Skeletal muscle satellite cell (primary cell): Measurements from ENCODE around the gene CTSA.
"Not testable (repeated sequence)": the region's sequence is repeated elsewhere in the genome, so short reads cannot be mapped to it uniquely, and the experiment has no call there.

Experiments used
- H3K27me3 ChIP-seq: 2 replicates; pipeline ENCODE4 v1.7.0; 2013; ENCODE audit warnings: low read length; ENCODE audit not compliant: control insufficient read depth, insufficient read depth
- H3K36me3 ChIP-seq: 2 replicates; pipeline ENCODE4 v1.7.0; 2013; ENCODE audit warnings: mild to moderate bottlenecking, control low read depth, low read length; ENCODE audit not compliant: insufficient read depth
- H3K4me1 ChIP-seq: 2 replicates; pipeline ENCODE4 v1.7.0; 2013; ENCODE audit warnings: low read length; ENCODE audit not compliant: control insufficient read depth, insufficient read depth
- H3K4me2 ChIP-seq: 2 replicates; pipeline ENCODE4 v1.7.0; 2013; ENCODE audit warnings: mild to moderate bottlenecking, low read length
- H3K4me3 ChIP-seq: 2 replicates; pipeline ENCODE4 v1.7.0; 2013; ENCODE audit warnings: low read length
- H3K9ac ChIP-seq: 2 replicates; pipeline ENCODE4 v1.7.0; 2013; ENCODE audit warnings: mild to moderate bottlenecking, low read depth, low read length, moderate library complexity
- H3K9me3 ChIP-seq: replicated peaks from 2 replicates; pipeline ENCODE4 v1.7.0; 2013; ENCODE audit warnings: mild to moderate bottlenecking, control low read depth, low read length

Gene CTSA

DNA sequence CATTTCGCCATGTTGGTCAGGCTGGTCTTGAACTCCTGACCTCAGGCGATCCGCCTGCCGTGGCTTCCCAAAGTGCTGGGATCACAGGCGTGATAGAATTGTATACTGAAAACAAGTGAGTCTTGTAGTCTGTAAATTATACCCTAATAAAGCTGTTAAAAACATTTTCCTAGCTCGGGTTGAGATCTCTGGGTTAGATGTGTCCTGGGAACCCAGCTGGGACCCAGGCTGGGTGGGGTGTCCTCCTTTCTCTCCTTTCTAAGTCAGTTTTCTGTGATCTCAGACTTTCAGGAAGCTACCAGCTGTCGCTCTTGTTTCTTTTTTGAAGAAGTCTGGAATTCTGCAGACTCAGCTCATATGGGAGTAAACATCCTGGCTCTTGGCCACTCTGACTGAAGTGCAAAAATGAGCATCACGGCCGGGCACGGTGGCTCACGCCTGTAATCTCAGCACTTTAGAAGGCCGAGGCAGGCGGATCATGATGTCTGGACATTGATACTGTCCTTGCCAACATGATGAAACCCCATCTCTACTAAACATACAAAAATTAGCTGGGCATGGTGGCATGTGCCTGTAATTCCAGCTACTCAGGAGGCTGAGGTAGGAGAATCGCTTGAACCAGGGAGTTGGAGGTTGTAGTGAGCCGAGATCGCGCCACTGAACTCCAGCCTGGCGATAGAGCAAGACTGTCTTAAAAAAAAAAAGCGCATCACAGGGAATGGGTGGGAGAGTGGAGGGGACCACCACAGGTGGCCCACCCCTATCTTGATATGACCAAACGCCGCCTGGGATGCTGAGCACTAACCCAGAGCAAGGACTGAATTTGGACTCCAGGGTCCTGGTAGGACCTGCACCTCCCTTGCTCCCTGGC is 33.5 kb downstream of the CTSA start:
- H3K27me3 ChIP-seq, result no peaks in the 10 kb centered on the region
- H3K36me3 ChIP-seq, result no peaks in the 10 kb centered on the region
- H3K4me1 ChIP-seq, result peaks cover 19% of the 10 kb centered on the region
- H3K9me3 ChIP-seq, result no peaks in the 10 kb centered on the region
- no peak overlapping the region for H3K4me3 ChIP-seq
- H3K9ac ChIP-seq, result peak overlapping the region; percentile 10
- H3K4me2 ChIP-seq, result peak overlapping the region; percentile 32

DNA sequence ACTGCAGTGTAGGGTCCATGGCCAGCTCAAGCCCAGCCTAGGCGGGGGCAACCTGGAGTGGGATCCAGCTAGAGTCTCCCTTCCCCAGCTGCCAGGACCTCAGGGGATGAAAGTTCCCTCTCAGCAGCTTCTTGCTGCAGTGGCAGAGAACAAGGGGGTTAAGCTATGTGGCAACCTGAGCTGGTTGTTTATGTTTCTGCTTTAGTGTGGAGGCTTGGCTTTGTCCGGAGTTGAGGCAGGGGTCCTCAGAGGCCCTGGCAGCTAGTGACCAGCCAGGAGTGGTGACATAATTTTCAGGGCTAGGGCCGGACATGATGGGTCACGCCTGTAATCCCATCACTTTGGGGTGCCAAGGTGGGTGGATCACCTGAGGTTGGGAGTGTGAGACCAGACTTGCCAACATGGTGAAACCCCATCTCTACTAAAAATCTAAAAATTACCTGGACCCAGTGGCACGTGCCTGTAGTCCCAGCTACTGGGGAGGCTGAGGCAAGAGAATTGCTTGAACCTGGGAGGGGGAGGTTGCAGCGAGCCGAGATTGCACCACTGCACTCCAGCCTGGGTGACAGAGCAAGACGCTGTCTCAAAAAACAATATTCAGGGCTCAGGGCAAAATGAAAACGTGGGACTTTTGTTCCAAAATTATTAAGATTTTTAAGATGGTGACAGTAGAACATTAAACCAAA is 34.8 kb downstream of the CTSA start:
- Histone ChIP-seq H3K9me3 (no peaks in the 10 kb centered on the region), H3K4me3 (no peak overlapping the region), H3K9ac (no peak overlapping the region), H3K36me3 (no peaks in the 10 kb centered on the region), H3K27me3 (no peaks in the 10 kb centered on the region), H3K4me2 (no peak overlapping the region), H3K4me1 (peaks cover 8% of the 10 kb centered on the region)

DNA sequence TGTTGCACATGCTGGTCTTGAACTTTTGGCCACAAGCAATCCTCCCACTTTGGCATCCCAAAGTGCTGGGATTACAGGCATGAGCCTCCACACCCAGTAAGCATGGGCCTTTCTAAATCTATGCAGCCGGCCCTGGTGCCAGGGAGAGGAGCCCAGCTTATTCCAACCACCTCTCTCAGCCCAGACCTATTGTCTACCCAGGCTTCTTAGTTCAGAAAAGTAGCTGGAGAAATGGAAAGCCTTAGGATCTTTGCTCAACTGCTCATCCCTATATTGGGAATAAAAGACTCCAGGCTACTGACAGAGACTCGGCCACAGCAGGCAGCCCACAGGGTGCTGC is 35.6 kb downstream of the CTSA start:
- peaks cover 8% of the 10 kb centered on the region for H3K4me1 ChIP-seq
- H3K27me3 ChIP-seq, result no peaks in the 10 kb centered on the region
- no peak overlapping the region for H3K4me2 ChIP-seq
- H3K9me3 ChIP-seq, result no peaks in the 10 kb centered on the region
- no peak overlapping the region for H3K9ac ChIP-seq
- H3K4me3 ChIP-seq, result no peak overlapping the region
- H3K36me3 ChIP-seq, result no peaks in the 10 kb centered on the region

DNA sequence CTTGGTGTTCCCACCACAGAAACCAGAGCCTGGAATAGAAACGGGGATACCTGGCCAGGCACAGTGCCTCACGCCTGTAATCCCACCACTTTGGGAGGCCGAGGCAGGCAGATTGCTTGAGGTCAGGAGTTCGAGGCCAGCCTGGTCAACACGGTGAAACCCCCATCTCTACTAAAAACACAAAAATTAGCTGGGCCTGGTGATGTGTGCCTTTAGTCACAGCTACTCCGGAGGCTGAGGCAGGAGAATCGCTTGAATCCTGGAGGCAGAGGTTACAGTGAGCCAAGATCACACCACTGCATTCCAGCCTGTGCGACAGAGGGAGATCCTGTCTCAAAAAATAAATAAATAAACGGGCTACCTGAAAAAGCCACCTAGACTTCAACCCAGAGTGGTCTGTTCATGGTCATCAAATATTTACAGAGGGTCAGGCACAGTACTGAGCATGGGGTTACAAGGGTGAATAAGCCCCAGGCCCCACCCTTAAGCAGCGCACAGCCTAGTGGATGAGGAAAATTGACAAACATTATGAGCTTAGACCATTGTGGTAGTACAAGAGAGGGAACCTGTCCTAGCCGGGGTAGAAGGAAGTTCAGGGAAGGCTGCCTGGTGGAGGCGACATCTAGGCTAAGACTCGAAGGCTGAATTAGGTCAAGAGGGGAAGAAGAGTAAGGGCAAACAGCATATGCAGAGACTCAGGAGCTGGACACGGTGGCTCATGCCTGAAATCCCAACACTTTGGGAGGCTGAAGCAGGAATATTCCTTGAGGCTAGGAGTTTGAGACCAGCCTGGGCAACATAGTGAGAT is 36.1 kb downstream of the CTSA start:
- Histone ChIP-seq H3K4me3 (no peak overlapping the region), H3K4me2 (no peak overlapping the region), H3K9ac (no peak overlapping the region), H3K9me3 (no peaks in the 10 kb centered on the region), H3K36me3 (no peaks in the 10 kb centered on the region), H3K27me3 (no peaks in the 10 kb centered on the region), H3K4me1 (peaks cover 8% of the 10 kb centered on the region)

DNA sequence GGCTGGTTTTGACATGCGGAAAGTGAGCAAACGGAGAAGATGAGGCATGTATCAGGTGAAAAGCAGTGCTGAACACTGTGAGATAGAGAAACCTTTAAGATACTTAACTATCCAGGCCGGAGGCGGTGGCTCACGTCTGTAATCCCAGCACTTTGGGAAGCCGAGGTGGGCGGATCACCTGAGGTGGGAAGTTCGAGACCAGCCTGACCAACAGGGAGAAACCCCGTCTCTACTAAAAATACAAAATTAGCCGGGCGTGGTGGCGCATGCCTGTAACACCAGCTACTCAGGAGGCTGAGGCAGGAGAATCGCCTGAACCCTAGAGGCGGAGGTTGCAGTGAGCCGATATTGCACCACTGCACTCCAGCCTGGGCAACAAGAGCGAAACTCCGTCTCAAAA is 40.5 kb downstream of the CTSA start:
- H3K27me3 ChIP-seq, H3K36me3 ChIP-seq, H3K9ac ChIP-seq, H3K4me2 ChIP-seq, H3K9me3 ChIP-seq, H3K4me1 ChIP-seq, H3K4me3 ChIP-seq: not testable (repeated sequence)

DNA sequence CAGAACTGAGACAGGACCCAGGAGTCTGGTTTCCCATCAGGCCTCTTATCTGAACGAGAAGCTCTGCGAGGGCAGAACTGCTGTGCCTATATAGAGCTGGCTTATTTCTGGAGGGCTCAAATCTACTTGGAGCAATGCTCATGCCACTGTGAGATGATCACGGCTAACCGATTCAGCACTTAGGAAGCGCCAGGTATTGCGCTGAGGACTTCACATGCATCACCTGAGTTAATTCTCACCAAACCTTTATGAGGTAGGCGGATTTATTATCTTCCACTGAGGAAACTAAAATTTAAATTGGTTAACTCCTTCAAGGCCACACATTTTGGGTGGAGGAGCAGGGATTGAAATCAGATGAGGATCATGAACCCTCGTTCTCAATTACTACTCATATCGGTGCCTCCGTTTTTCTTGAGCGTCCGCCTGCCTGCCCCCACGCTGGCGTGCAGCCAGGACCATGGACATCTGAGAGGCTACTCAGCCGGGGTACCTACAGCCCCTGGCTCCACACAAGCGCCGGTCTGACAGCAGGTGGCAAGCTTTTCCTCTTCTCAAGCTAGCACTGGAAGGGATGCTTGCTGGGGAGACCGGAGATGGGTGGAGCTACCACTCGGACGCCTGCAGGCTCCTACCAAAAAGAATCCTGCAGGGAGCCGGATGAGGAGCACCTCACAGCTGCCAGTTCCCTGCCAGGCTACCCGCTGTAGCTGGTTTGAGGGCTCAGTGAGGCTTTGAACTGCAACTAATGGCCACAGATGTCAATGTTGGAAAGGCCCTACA is 42.3 kb downstream of the CTSA start:
- peak overlapping the region; percentile 93 for H3K4me2 ChIP-seq
- H3K9me3 ChIP-seq, result no peaks in the 10 kb centered on the region
- H3K4me1 ChIP-seq, result peaks cover 17% of the 10 kb centered on the region
- H3K4me3 ChIP-seq, result peak overlapping the region; percentile 100
- peaks cover 7% of the 10 kb centered on the region for H3K36me3 ChIP-seq
- peak overlapping the region; percentile 100 for H3K9ac ChIP-seq
- H3K27me3 ChIP-seq, result no peaks in the 10 kb centered on the region

DNA sequence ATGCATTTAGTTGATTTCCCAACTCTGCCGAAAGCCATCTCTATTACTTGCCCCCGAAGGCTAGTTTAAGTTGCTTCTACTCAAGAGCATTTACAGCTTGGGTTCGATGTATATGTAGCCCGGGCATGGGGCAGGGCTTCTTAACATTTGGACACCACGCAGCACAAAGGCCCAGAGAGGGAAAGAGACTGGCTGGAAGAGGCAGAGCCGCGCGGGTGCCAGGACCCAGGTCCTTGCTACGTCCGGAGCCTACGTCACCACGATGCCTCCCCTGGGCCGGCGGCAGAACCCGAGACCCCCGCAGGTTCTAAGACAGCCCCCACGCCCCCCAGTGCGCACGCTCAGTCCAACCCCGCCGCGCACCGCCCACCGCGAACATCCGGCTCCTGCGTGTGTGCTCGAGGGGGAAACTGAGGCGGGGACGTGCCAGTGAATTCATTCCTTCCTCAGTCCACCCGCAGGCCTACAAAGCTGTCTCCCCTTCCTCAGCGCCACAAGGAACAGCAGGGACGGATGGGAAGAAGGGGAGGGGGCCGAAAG is 43.0 kb downstream of the CTSA start:
- Histone ChIP-seq H3K9me3 (no peaks in the 10 kb centered on the region), H3K4me1 (peaks cover 17% of the 10 kb centered on the region), H3K4me3 (peak overlapping the region; percentile 100), H3K36me3 (peaks cover 13% of the 10 kb centered on the region), H3K27me3 (no peaks in the 10 kb centered on the region), H3K4me2 (peak overlapping the region; percentile 93), H3K9ac (peak overlapping the region; percentile 100)

DNA sequence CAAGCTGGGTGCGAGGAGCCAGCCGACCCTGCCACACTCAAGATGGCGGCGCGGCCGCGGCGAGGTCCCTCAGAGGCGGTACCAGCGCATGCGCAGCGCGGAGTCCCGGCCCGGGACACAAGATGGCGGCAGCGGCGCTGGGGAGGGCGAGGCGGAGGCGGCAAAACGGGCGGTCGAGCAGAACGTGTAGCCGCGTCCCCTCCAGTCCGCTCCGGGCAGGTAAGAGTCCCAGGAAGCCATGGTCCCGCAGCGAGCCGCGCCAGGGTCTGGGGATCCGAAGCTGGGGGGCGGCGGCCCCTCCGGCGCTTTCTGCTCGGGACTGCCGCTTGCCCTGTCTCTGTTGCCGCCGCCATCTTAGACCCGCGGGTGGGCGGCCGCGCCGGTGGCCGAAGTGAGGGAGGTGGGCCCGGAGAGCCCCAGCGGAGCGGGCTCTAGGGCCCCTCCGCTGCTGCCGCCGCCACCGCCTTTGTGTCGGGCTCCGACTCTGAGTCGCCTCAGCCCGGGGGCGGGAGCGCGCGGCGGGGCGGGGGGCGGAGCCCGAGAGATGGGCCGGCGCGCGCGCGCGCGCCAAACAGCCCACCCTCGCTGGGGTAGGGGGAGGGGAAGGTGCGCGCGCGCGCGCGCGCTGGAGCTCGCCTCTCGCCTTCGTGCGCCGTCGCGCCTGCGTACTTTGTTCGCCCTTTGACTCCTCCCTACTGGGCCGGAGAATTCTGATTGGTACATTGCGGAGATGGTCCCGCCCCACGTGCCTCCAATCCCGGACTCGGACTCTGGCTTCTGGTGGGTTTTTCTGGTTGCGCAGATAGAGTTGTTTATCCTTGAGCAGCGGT is 43.7 kb downstream of the CTSA start, which contains the start of gene PCIF1:
TSS of gene PCIF1 (plus strand) at position 98 of the 830 bp plus-strand sequence. CDS start 4,317 bp downstream, outside the sequence.
- peaks cover 20% of the 10 kb centered on the region for H3K36me3 ChIP-seq
- H3K4me2 ChIP-seq, result peak within 1 kb of the TSS; percentile 93
- no peaks in the 10 kb centered on the region for H3K9me3 ChIP-seq
- H3K27me3 ChIP-seq, result no peaks in the 10 kb centered on the region
- peak within 1 kb of the TSS; percentile 100 for H3K4me3 ChIP-seq
- peak within 1 kb of the TSS; percentile 100 for H3K9ac ChIP-seq
- H3K4me1 ChIP-seq, result peaks cover 17% of the 10 kb centered on the region

DNA sequence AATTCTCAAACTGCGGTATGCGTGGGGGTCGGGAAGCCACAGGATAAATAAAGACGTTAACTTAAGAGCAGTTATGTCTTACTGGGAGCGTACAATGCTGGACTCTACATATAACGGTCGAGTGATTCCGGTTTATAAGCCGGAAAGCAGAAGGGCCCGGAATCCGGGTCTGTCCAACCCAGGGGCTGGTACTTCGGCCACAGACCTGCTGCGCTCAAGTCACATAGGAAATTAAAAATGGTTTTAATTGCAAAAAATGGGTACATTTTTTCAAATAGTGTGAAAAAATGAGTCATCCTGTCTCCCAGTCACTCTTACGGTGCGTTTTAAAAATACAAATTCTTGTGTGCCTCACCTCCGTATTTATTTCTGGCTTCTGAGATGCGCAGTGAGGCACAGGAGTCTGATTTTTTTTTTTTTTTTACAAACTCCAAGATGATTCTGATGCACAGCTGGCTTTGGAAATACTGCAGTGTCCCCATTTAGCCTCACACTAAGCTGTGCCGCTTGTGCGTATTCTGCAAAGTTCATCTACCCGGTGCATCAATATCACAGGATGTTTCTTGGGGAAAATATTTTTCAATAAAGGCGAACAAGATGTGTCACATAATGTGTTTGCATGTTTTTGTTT is 44.4 kb downstream of the CTSA start:
- peak overlapping the region; percentile 84 for H3K4me2 ChIP-seq
- H3K4me1 ChIP-seq, result peaks cover 17% of the 10 kb centered on the region
- H3K9me3 ChIP-seq, result no peaks in the 10 kb centered on the region
- H3K4me3 ChIP-seq, result peak overlapping the region; percentile 100
- peak overlapping the region; percentile 100 for H3K9ac ChIP-seq
- peaks cover 24% of the 10 kb centered on the region for H3K36me3 ChIP-seq
- no peaks in the 10 kb centered on the region for H3K27me3 ChIP-seq

DNA sequence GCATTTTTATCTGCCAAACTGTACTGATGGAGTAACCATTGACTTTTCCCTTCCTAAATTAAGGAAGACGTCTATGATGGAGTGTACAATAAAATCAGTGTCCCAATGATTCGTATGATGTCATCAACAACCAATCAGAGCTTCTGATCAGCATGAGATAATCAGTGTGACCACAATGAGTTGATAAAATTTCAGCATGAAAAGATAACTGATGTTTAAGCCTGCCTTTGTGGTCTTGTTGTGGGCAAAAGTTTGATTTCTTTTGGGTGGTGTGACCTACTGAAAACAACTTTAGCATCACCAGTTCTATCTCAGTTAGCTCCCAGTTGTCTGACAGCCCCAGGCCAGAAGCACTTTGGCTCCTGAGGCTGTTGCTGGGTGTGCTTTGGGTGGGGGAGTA is 46.6 kb downstream of the CTSA start:
- no peak overlapping the region for H3K9ac ChIP-seq
- no peak overlapping the region for H3K4me2 ChIP-seq
- no peaks in the 10 kb centered on the region for H3K9me3 ChIP-seq
- peaks cover 17% of the 10 kb centered on the region for H3K4me1 ChIP-seq
- H3K36me3 ChIP-seq, result peaks cover 31% of the 10 kb centered on the region
- H3K27me3 ChIP-seq, result no peaks in the 10 kb centered on the region
- H3K4me3 ChIP-seq, result no peak overlapping the region
